Measurements from ENCODE around the gene ATP6V0B. TPM values are rescaled to one million over a fixed set of nuclear protein-coding genes. Genes with fewer than 3 reads are reported as not detected.

Gene ATP6V0B
- total RNA-seq, 2 donors from 2014 or later, result 183 to 270 TPM

DNA sequence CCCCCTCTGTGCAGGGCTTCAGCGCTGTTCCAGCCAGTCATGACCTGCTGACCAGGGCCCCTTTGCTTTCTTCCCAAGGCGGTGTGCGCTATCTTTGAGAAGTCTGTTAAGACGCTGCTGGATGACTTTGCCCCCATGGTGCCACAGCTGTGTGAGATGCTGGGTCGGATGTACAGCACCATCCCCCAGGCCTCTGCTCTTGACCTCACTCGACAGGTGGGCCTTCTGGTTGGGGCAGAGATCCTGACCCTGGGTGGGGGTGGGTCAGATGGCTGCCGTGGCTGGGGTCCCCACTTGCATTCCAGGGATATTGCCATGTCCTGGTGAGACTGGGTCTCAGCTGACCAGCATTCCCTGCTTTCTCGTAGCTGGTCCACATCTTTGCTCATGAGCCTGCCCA is 14.0 kb upstream of the ATP6V0B start:
- TF ChIP-seq, protein P1, sequence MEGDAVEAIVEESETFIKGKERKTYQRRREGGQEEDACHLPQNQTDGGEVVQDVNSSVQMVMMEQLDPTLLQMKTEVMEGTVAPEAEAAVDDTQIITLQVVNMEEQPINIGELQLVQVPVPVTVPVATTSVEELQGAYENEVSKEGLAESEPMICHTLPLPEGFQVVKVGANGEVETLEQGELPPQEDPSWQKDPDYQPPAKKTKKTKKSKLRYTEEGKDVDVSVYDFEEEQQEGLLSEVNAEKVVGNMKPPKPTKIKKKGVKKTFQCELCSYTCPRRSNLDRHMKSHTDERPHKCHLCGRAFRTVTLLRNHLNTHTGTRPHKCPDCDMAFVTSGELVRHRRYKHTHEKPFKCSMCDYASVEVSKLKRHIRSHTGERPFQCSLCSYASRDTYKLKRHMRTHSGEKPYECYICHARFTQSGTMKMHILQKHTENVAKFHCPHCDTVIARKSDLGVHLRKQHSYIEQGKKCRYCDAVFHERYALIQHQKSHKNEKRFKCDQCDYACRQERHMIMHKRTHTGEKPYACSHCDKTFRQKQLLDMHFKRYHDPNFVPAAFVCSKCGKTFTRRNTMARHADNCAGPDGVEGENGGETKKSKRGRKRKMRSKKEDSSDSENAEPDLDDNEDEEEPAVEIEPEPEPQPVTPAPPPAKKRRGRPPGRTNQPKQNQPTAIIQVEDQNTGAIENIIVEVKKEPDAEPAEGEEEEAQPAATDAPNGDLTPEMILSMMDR (IDR thresholded peaks at IDR 0.05), result no peak
- no peaks in the 10 kb centered on the region for H3K27me3 ChIP-seq
- no peaks in the 10 kb centered on the region for H3K9me3 ChIP-seq
- H3K4me1 ChIP-seq, result no peaks in the 10 kb centered on the region
- H3K36me3 ChIP-seq, result no peaks in the 10 kb centered on the region
- H3K27ac ChIP-seq, result no peak overlapping the region
- no peak for DNase-seq
- no peak overlapping the region for H3K9ac ChIP-seq (ENCODE audit: low read depth in 2 of 2, low read length in 2 of 2)
- intact Hi-C loops (cut with DNase I), result no loop called here
- H3K4me3 ChIP-seq, result no peak overlapping the region

DNA sequence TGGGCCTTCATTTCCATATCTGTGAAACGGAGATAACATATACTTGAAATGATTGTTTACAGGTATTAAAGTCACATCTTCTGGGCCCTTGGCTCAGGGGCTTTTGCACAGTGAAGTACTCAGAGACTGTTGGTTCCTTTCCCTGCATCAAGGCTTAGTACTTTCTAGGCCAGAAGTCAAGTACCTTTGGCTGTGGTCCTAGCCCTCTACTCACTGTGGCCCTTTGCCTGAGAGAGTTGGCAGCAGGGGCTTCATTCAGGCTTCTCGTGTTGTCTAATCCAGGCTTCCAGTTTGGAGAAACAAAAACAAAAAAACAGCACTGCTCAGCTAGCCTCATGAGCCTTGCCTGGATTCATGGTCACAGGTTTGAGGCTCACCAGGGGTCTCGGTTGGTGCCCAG is 13.1 kb upstream of the ATP6V0B start:
- intact Hi-C loops (cut with DNase I), result no loop called here
- TF ChIP-seq, protein P1 (IDR thresholded peaks at IDR 0.05), result no peak
- H3K27me3 ChIP-seq, result no peaks in the 10 kb centered on the region
- H3K36me3 ChIP-seq, result no peaks in the 10 kb centered on the region
- no peaks in the 10 kb centered on the region for H3K4me1 ChIP-seq
- no peak overlapping the region for H3K4me3 ChIP-seq
- H3K9ac ChIP-seq (ENCODE audit: low read depth in 2 of 2, low read length in 2 of 2), result no peak overlapping the region
- no peaks in the 10 kb centered on the region for H3K9me3 ChIP-seq
- no peak overlapping the region for H3K27ac ChIP-seq
- no peak for DNase-seq

DNA sequence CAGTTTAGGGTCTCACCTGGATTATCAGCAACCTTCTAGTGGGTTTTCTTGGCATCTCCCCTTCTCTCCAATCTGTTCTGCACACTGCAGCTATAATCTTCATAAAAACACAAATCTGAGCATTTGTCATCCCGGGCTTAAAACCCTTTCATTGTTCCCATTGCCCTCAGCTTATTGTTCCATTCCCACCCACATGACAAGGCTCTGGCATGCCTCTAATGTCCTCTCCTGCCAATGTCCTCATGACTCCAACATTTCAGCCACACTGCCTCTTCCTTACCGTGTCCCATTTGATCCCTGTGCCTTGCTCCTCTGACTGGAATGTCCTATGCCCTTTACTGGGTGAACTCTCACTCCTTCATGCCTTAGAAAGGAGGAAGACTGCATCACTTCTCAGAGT is 12.4 kb upstream of the ATP6V0B start:
- Histone ChIP-seq H3K4me1 (no peaks in the 10 kb centered on the region), H3K27ac (no peak overlapping the region), H3K27me3 (no peaks in the 10 kb centered on the region), H3K9me3 (no peaks in the 10 kb centered on the region), H3K4me3 (no peak overlapping the region), H3K9ac (ENCODE audit: low read depth in 2 of 2, low read length in 2 of 2) (no peak overlapping the region), H3K36me3 (no peaks in the 10 kb centered on the region)
- no peak for DNase-seq
- intact Hi-C loops (cut with DNase I), result no loop called here
- TF ChIP-seq, protein P1 (IDR thresholded peaks at IDR 0.05), result no peak

DNA sequence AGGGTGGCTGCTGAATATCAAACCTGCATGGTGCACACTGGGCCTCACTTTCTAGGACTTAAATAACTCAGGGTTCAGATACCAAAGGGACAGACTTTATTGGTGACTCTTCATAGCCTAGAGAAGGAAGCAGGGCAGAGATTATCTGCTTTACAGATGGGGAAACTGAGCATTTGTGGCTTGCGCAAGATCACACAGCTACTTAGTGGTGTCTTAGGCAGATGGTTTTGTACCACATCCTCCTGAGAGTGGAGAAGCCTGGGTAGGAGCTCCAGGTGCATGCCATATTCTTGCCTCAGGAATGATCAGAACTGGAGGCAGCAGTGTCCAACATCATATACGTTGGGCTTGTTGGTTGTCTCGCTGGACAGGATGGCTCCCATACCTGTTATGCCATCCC is 11.8 kb upstream of the ATP6V0B start:
- no peaks in the 10 kb centered on the region for H3K9me3 ChIP-seq
- no peak for DNase-seq
- no peak overlapping the region for H3K4me3 ChIP-seq
- no peak overlapping the region for H3K9ac ChIP-seq (ENCODE audit: low read depth in 2 of 2, low read length in 2 of 2)
- no peaks in the 10 kb centered on the region for H3K27me3 ChIP-seq
- intact Hi-C loops (cut with DNase I), result no loop called here
- TF ChIP-seq, protein P1 (IDR thresholded peaks at IDR 0.05), result no peak
- no peaks in the 10 kb centered on the region for H3K4me1 ChIP-seq
- H3K27ac ChIP-seq, result no peak overlapping the region
- no peaks in the 10 kb centered on the region for H3K36me3 ChIP-seq

DNA sequence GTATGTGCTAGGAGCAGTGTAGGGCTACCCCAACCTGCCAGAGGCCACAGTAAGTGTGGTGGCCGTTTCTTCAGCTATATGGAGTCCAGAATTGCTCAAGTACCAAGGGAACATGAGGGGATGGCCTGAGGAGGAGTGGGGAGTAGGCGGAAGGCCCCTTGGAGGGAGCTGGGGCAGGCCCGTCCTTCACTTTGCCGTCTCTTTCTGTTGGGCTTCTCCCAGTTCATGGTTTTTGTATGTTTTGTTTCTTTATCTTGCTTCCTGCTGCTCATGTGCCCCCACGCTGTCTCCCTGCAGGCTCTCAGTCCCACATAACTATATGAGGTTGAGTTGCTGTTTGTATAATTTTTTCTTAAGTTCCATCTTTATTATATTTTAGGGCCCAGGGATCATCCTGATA is 10.9 kb upstream of the ATP6V0B start:
- DNase-seq, result no peak
- TF ChIP-seq, protein P1 (IDR thresholded peaks at IDR 0.05), result no peak
- Histone ChIP-seq H3K27ac (no peak overlapping the region), H3K4me1 (no peaks in the 10 kb centered on the region), H3K9me3 (no peaks in the 10 kb centered on the region), H3K36me3 (no peaks in the 10 kb centered on the region), H3K9ac (ENCODE audit: low read depth in 2 of 2, low read length in 2 of 2) (no peak overlapping the region), H3K27me3 (no peaks in the 10 kb centered on the region), H3K4me3 (no peak overlapping the region)
- intact Hi-C loops (cut with DNase I), result no loop called here

DNA sequence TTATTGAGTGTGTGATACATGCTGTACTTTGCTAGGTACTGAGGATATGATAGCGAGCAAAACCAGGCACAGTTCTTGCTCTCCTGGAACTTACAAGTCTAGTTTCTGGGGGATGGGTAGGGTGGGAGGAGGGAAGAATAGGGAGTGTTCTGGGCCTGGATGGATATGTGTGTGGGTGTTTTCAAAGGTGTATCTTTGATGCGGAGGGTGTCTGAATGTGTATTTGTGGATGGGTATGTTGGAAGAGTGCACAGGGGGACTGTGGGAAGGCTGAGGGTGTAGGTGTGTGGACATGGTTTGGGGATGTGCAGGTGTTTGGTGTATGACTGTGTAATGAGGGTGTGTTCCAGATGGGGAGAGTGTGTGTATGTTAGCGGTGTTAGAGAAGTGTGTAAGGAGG is 9.4 kb upstream of the ATP6V0B start:
- intact Hi-C loops (cut with DNase I), result no loop called here
- TF ChIP-seq, protein P1 (IDR thresholded peaks at IDR 0.05), result no peak
- no peaks in the 10 kb centered on the region for H3K27me3 ChIP-seq
- no peak overlapping the region for H3K27ac ChIP-seq
- peaks cover under 1% of the 10 kb centered on the region for H3K4me1 ChIP-seq
- no peak for DNase-seq
- H3K36me3 ChIP-seq, result no peaks in the 10 kb centered on the region
- no peak overlapping the region for H3K9ac ChIP-seq (ENCODE audit: low read depth in 2 of 2, low read length in 2 of 2)
- no peaks in the 10 kb centered on the region for H3K9me3 ChIP-seq
- no peak overlapping the region for H3K4me3 ChIP-seq
